Skeletal muscle tissue (tissue), 4 donors: ENCODE results near the gene POGLUT3. TPM values are rescaled to one million over a fixed set of nuclear protein-coding genes. Genes with fewer than 3 reads are reported as not detected.

Experiments
- H3K27ac ChIP-seq: one replicate; pipeline ENCODE4 v1.7.0; 2013; ENCODE audit warnings: mild to moderate bottlenecking, low read depth, low read length, inconsistent platforms
- H3K27me3 ChIP-seq, 3 donors: one replicate each; pipeline ENCODE4 v1.7.0; 2013; ENCODE audit warnings: low read length in 3 of 3; ENCODE audit not compliant: control insufficient read depth in 3 of 3, insufficient read depth in 3 of 3
- H3K36me3 ChIP-seq, 3 donors: one replicate each; pipeline ENCODE4 v1.7.0; 2013; ENCODE audit warnings: low read length in 3 of 3; ENCODE audit not compliant: control insufficient read depth in 3 of 3, insufficient read depth in 3 of 3
- H3K4me1 ChIP-seq, 3 donors: one replicate each; pipeline ENCODE4 v1.7.0; 2013; ENCODE audit warnings: low read length in 3 of 3, mild to moderate bottlenecking in 3 of 3; ENCODE audit not compliant: control insufficient read depth in 3 of 3, insufficient read depth in 3 of 3
- H3K4me3 ChIP-seq, 3 donors: one replicate each; pipeline ENCODE4 v1.7.0; 2013; ENCODE audit warnings: low read length in 3 of 3
- H3K9ac ChIP-seq, 3 donors: one replicate each; pipeline ENCODE4 v1.7.0; 2013; ENCODE audit warnings: low read length in 3 of 3, mild to moderate bottlenecking in 3 of 3, moderate library complexity in 2 of 3, low read depth in 1 of 3
- H3K9me3 ChIP-seq, 3 donors: one replicate each; pipeline ENCODE4 v1.7.0; 2013; ENCODE audit warnings: low read length in 3 of 3; ENCODE audit not compliant: control insufficient read depth in 3 of 3
- total RNA-seq: library from RNA; depleted of rRNA; stranded (reverse); fragments of >200 nt; gene quantifications from one replicate; pipeline ENCODE4 v1.2.3, GENCODE V29; 2014
- donor health status: Osteomylitis.

The POGLUT3 gene
- total RNA-seq, 1 donor from 2014 or later, result 20.4 TPM

DNA sequence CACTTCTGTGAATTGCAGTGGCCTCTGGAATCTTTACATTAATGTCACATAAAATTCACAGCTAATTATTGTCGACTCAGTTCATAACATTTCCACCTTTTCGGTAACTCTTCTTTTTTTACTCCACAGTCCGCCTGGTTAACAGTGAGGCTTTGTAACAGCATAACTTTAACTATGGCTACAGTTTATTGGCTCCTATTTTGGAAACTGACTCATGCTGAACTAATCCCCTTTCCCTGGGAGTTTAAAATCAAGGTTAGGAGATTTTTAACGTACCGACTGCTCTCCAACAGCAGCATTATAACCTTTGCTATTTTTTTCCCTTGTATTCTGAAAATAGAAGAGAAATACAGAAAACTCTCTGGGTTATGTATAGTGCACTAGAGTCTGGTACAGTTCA lies 3.2 kb upstream of the POGLUT3 start:
- Histone ChIP-seq H3K27ac (peak overlapping the region; percentile 7), H3K9me3 (no peaks in the 10 kb centered on the region), H3K36me3 (no peaks in the 10 kb centered on the region), H3K4me1 (peaks cover 0 to 11% (median 9%) of the 10 kb centered on the region in 3 donors), H3K27me3 (no peaks in the 10 kb centered on the region), H3K9ac (no peak overlapping the region), H3K4me3 (no peak overlapping the region)

DNA sequence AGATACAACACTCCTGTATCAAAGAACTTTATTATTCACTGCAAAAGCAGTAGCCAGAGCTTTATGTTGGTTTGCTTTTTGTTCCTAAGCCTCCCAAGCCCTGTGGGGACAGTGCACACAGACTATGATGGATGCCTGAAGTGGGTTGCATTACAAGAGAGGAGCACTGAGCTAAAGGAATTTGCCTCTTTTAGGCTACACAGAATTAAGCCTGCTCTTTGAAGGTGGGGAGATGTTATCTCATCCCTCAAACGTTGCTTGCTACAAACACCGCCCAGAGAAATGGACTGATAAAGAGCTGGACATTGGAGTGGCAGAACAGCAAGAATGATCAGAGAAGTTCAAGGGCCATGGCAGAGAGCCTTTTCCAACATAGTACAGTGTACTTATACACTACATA lies 2.5 kb upstream of the POGLUT3 start:
- Histone ChIP-seq H3K4me3 (no peak overlapping the region), H3K27me3 (no peaks in the 10 kb centered on the region), H3K9me3 (no peaks in the 10 kb centered on the region), H3K27ac (peak overlapping the region; percentile 7), H3K36me3 (no peaks in the 10 kb centered on the region), H3K4me1 (peaks cover 0 to 11% (median 9%) of the 10 kb centered on the region in 3 donors), H3K9ac (no peak overlapping the region)

DNA sequence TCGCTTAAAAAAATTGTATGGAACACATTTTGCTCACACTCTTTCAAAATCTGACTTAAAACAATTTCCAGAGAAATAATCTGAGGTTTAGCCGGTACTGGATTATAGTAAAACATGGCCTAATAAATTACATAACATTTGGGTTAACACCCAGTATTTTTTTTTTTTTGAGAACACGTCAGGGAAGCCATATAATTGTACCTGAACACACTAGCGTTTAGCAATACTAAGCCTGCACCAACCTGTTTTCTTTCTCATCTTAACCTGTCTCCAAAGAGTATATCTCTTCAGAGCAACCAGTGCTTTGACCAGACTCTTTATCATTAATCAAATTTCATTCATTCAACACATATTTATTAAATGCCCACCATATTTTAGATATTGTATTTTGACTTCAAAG lies 2.0 kb upstream of the POGLUT3 start:
- H3K27ac ChIP-seq, result no peak overlapping the region
- H3K36me3 ChIP-seq, result no peaks in the 10 kb centered on the region
- no peak overlapping the region for H3K9ac ChIP-seq
- H3K4me1 ChIP-seq, result peaks cover 0 to 11% (median 9%) of the 10 kb centered on the region in 3 donors
- no peaks in the 10 kb centered on the region for H3K27me3 ChIP-seq
- H3K4me3 ChIP-seq, result no peak overlapping the region
- no peaks in the 10 kb centered on the region for H3K9me3 ChIP-seq

DNA sequence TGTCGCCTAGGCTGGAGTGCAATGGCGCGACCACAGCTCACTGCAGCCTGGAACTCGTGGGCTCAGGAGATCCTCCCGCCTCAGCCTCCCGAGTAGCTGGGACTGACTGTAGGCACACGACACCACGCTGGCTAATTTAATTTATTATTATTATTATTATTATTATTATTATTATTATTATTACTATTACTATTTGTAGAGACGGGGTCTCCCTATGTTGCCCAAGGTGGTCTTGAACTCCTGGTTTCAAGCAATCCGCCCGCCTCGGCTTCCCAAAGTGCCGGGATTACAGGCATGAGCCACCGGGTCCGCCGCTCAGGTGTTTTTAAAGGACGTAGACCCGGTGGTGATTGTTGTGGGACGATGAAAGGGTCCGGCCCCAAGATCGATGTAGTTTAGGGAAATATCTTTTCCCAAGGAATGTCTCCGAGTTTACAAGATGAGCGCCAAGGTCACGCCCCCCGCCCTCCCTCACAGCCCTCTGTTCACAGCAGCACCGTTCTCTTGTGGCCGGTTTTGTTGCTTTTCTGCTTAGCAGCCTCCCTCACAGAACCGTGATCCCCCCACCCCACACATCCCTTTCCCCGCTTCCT lies 728 bp upstream of the POGLUT3 start:
- Histone ChIP-seq H3K27me3 (no peaks in the 10 kb centered on the region), H3K4me3 (peak overlapping the region; percentile 70 to 86 (median 78)), H3K27ac (peak overlapping the region; percentile 92), H3K9me3 (no peaks in the 10 kb centered on the region), H3K36me3 (no peaks in the 10 kb centered on the region), H3K4me1 (peaks cover 0 to 11% (median 11%) of the 10 kb centered on the region in 3 donors), H3K9ac (peak overlapping the region; percentile 77 to 91 (median 79))

DNA sequence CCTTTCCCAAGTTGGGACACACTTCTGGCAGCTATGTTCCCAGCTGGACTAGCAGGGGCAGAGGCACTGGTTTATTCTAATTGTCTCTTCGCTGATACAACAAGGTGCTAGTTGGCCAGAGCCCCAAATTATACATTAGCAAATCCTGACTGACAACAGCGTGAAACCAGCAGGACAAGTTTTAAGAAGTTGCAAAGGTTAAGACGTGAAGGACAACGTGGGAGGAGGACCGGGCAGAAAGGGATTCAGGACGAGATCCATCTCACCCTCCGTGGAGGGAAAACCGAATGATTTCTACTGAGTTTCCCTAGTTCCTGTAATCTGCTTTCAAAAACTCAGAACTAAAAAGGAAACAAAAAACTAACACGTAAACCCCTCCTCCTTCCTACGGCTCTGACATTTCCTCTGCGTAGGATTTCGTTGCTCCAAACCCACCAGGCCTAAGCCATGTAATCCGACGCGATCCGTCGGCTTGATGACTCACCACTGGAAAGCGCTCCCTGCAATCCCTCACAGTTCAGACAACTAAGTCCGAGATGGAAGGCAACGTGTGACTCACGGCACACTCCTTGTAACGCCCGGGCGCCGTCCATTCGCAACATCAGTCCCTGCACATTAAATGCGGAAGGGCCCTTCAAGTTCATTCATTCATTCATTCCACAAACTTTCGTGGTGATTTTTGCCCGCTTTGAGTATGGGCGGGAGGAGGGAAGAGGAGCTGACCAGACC lies 703 bp downstream of the POGLUT3 start:
- H3K4me1 ChIP-seq, result peaks cover 0 to 11% (median 11%) of the 10 kb centered on the region in 3 donors
- no peaks in the 10 kb centered on the region for H3K27me3 ChIP-seq
- H3K4me3 ChIP-seq, result peak overlapping the region; percentile 71 to 86 (median 78)
- no peaks in the 10 kb centered on the region for H3K36me3 ChIP-seq
- H3K9ac ChIP-seq, result peak overlapping the region; percentile 77 to 91 (median 79)
- H3K9me3 ChIP-seq, result no peaks in the 10 kb centered on the region
- peak overlapping the region; percentile 92 for H3K27ac ChIP-seq

DNA sequence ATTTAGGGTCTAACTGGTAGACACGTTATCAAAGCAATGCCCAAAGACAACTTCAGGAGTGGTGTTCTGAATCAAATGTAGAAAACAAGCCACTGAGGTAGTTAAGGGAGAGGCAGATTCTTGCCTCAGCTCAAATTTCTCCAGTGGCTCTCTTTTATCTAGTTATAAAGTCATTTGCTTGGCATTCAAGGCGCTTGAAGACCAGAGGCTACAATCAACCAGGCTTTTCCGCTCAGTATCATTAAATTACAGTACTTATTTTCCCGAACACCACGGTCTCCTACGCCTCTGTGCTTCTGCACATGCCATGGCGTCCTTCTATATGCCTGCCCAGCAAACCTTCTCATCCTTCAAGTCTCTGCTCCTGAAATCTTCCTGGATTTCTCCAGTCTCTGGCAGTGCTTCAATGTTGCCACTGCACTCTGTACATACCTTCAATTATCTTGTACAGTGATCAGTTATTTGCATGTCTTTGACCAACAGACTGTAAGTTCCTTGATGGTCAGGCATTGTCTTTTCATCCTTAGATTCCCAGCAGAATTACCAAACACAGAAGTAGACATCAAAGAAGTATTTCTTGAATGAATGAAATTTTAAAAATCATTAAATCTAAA lies 1.4 kb downstream of the POGLUT3 start:
- Histone ChIP-seq H3K27ac (peak overlapping the region; percentile 92), H3K9ac (peak overlapping the region; percentile 77 to 91 (median 79)), H3K4me1 (peaks cover 0 to 11% (median 11%) of the 10 kb centered on the region in 3 donors), H3K36me3 (no peaks in the 10 kb centered on the region), H3K9me3 (no peaks in the 10 kb centered on the region), H3K4me3 (peak overlapping the region; percentile 71 to 86 (median 78)), H3K27me3 (no peaks in the 10 kb centered on the region)

DNA sequence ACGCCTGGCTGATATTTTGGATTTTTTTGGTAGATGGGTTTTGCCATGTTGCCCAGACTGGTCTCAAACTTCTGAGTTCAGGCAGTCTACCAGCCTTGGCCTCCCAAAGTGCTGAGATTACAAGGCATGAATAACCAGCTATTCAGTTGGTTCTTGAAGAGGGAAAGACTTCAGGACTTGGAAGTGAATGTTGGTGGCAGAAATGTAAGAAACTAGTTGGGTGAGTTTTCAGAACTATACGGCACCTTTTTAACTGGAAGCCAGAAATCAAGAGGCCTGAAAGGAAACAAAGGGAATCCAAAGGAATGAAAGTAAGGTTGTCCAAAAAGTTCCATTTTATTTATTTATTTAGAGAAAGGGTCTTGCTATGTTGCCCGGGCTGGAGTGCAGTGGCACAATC lies 2.9 kb downstream of the POGLUT3 start:
- Histone ChIP-seq H3K27ac (no peak overlapping the region), H3K9me3 (no peaks in the 10 kb centered on the region), H3K4me3 (no peak overlapping the region), H3K4me1 (peaks cover 0 to 11% (median 11%) of the 10 kb centered on the region in 3 donors), H3K27me3 (no peaks in the 10 kb centered on the region), H3K36me3 (no peaks in the 10 kb centered on the region), H3K9ac (no peak overlapping the region)

DNA sequence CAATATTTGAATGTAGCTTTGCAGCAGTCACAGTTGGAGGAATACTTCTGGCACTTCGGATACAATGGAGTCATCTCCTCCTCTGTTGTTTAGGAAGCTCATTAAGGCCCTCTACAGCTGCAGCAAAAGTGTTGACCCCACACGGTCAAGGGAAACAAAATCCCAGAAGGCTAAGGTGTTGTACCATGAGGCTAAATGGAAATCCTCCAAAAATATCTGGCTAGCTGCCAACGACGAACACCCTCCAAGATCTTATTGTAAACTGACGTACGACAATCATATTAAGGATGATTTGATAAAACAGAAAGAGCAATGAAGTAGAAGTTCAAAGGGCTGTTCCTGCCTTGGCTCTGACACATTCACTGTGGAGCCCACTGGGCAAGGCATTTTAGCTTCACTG lies 4.0 kb downstream of the POGLUT3 start:
- Histone ChIP-seq H3K9ac (no peak overlapping the region), H3K4me1 (peaks cover 0 to 11% (median 11%) of the 10 kb centered on the region in 3 donors), H3K27ac (no peak overlapping the region), H3K9me3 (no peaks in the 10 kb centered on the region), H3K27me3 (no peaks in the 10 kb centered on the region), H3K36me3 (peaks cover 0 to 4% (median 0%) of the 10 kb centered on the region in 3 donors), H3K4me3 (no peak overlapping the region)

DNA sequence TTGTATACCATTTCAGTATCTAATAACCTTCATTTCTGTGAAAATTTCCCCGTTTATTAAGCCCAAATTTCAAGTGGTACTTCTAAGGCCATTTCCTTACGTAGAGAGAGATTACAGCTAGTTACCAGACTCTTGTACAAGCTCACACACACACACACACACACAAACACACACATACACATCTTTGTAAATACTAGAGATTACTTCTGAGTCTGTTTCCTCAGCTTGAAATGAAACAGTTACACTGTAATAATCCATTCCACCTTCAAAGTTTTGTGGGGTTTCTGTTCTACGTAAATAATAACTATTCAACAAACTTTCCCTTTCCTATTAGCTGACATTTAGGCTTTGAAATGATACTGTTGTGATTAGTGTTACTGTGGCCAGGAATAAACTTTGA lies 6.2 kb downstream of the POGLUT3 start:
- H3K36me3 ChIP-seq, result peaks cover 3 to 6% (median 4%) of the 10 kb centered on the region in 3 donors
- H3K9ac ChIP-seq, result no peak overlapping the region
- no peaks in the 10 kb centered on the region for H3K27me3 ChIP-seq
- no peak overlapping the region for H3K4me3 ChIP-seq
- no peaks in the 10 kb centered on the region for H3K9me3 ChIP-seq
- H3K27ac ChIP-seq, result no peak overlapping the region
- peaks cover 0 to 7% (median 6%) of the 10 kb centered on the region in 3 donors for H3K4me1 ChIP-seq

DNA sequence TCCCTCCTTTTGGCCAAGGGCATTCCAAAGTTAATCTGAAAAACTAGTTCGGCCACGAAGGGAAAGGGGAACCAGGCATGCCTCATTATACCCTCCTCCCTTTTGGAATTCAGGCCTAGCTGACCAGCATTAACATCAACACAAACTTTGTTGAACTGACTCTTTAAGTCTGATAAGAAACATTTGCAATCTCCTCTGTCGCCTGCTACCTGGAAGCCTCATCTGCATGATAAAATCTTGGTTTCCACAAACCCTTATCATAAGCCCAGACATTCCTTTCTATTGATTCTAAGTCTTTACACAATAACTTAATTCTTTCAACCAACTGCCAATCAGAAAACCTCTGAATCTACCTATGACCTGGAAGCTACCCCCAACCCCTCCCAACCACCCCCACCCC lies 11.4 kb downstream of the POGLUT3 start:
- Histone ChIP-seq H3K4me3 (no peak overlapping the region), H3K27me3 (no peaks in the 10 kb centered on the region), H3K36me3 (peaks cover 8 to 37% (median 22%) of the 10 kb centered on the region in 3 donors), H3K27ac (no peak overlapping the region), H3K4me1 (no peaks in the 10 kb centered on the region), H3K9ac (no peak overlapping the region), H3K9me3 (no peaks in the 10 kb centered on the region)
